B cell (primary cell): ENCODE data around the gene WWC2.
"Not testable (repeated sequence)": the region's sequence is repeated elsewhere in the genome, so short reads cannot be mapped to it uniquely, and the experiment has no call there.

Experiments
- CTCF ChIP-seq: fragments of 200-600 bp; IDR thresholded peaks from one replicate; pipeline ENCODE4 v1.8.0; 2022; ENCODE audit warnings: antibody characterized with exemption, mild to moderate bottlenecking
- EZH2 ChIP-seq: IDR thresholded peaks from 2 replicates; pipeline ENCODE4 v1.6.1; 2012; ENCODE audit warnings: borderline replicate concordance, low read depth, mild to moderate bottlenecking, moderate library complexity, low read length; ENCODE audit not compliant: insufficient read depth, poor library complexity, severe bottlenecking

- TF ChIP-seq CTCF, EZH2: not testable (repeated sequence)
Measured at GRCh38 chr4:183193730-183194338, 94.8 kb downstream of the WWC2 start.
